ENCODE results near the gene CIDEB. TPM values are rescaled to one million over a fixed set of nuclear protein-coding genes. Genes with fewer than 3 reads are reported as not detected.

CIDEB gene
- total and polyA plus RNA-seq, 2 of the 8 experiments (the other 6 are each of a cell fraction or from before 2014, with no cell fraction given) = 0.11 TPM; not detected in 1

DNA sequence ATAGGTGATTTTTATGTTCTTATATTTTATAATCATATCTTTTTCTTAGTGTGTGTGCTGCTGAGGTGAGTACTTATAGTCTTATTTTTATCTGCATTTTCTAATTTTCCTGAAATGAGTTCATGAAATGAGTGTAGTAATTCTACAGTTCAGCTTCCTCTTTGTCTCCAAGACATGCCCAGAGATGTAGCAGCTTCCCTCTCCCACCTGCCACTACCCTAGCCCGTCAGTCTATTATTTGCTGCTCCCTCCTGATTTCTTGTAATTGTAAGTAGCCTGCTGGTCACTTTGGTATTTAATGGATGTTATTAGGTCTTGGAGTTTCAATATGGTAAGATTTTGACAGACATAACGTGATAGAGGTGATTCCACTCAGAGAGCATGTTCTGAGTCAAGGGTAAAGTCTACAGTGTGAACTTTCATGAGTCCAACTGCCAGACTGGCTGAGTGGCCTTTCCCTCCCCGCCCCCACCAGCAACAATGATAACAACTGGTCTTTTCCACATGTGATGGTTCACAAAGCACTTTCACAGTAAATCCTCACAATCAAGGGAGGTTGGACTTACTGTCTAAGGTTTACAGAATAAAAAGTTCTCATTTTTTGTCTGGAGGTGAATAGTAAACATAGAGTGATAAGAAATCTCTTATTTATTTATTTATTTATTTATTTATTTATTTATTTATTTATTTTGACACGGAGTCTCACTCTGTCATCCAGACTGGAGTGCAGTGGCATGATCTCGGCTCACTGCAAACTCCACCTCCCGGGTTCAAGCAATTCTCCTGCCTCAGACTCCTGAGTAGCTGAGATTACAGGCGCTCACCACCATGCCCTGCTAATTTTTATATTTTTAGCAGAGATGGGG is 36.3 kb upstream of the CIDEB start:
- no peak overlapping the region for H3K56ac ChIP-seq (replicated peaks; ENCODE audit: insufficient read length, low read depth, low read length)
- no peak overlapping the region for H4K91ac ChIP-seq (replicated peaks; ENCODE audit: insufficient read length, low read length)
- no peak overlapping the region for H3K9ac ChIP-seq (replicated peaks in 1 of 4; ENCODE audit: extremely low read depth in 1 of 4, low read depth in 3 of 4, low read length in 3 of 4)
- H3K9me3 ChIP-seq (ENCODE audit: insufficient read depth in 2 of 2, low read depth in 1 of 2, low read length in 1 of 2) = no peaks in the 10 kb centered on the region
- no peak for DNase-seq (ENCODE audit: low read depth in 1 of 2, low spot score in 2 of 2)
- POLR2A ChIA-PET (ENCODE audit: partially characterized antibody) = interaction anchor here (0.6 to 1.7 kb wide), 4 partner anchors 26 to 260 kb away, joined by 3 to 5 read pairs (median 3); partner anchors contain the start of genes CBLN3 and KHNYN
- peak overlapping the region; percentile 61; the same call in 1 of the 2 replicates for H2BK15ac ChIP-seq (ENCODE audit: low read length)
- no peak overlapping the region for H2AFZ ChIP-seq (ENCODE audit: low read length)
- CTCF ChIA-PET (ENCODE audit: partially characterized antibody) = interaction anchor here (1.0 to 4.4 kb wide), 6 partner anchors 11 to 92 kb away, joined by 5 to 33 read pairs (median 7); partner anchors contain the start of gene KHNYN
- no peaks in the 10 kb centered on the region for H3K36me3 ChIP-seq (ENCODE audit: control insufficient read depth in 2 of 4, insufficient read depth in 4 of 4, low read length in 3 of 4)
- H4K5ac ChIP-seq (ENCODE audit: insufficient read length, low read depth, low read length) = no peak overlapping the region
- H4K8ac ChIP-seq (ENCODE audit: extremely low read depth, insufficient read depth, low read length) = no peak overlapping the region
- no peaks in the 10 kb centered on the region for H3K79me1 ChIP-seq (ENCODE audit: low read depth, low read length)
- no peak overlapping the region for H3K4me3 ChIP-seq (ENCODE audit: extremely low read depth in 1 of 4, insufficient read depth in 2 of 4, low read depth in 3 of 4, low read length in 4 of 4)
- H3K4me2 ChIP-seq (ENCODE audit: insufficient read depth in 1 of 2, low read depth in 2 of 2, low read length in 2 of 2) = no peak overlapping the region
- no peaks in the 10 kb centered on the region for H3K79me2 ChIP-seq (ENCODE audit: control insufficient read depth in 1 of 2, insufficient read depth in 2 of 2, low read length in 2 of 2)
- peaks cover 8% of the 10 kb centered on the region; the same call in 1 of the 2 replicates for H3K23me2 ChIP-seq (ENCODE audit: low read depth, low read length)
- H3K27ac ChIP-seq (ENCODE audit: low read depth, low read length) = no peak overlapping the region
- H2BK5ac ChIP-seq (ENCODE audit: low read depth, low read length) = no peak overlapping the region
- H2BK12ac ChIP-seq (ENCODE audit: low read depth, low read length) = no peak overlapping the region
- H3K4ac ChIP-seq (replicated peaks; ENCODE audit: insufficient read length, low read depth, low read length) = no peak overlapping the region
- no peak for FAIRE-seq
- no peaks in the 10 kb centered on the region for H4K20me1 ChIP-seq (replicated peaks in 1 of 2; ENCODE audit: control insufficient read depth in 1 of 2, insufficient read depth in 2 of 2, low read length in 2 of 2)
- H3K4me1 ChIP-seq (replicated peaks in 1 of 4; ENCODE audit: control insufficient read depth in 3 of 4, insufficient read depth in 4 of 4, low read length in 3 of 4) = peaks cover 0 to 4% (median 0%) of the 10 kb centered on the region in 4 experiments; a peak in 2 of 7 replicates
- WGBS, 2 experiments (ENCODE audit: extremely low coverage in 1 of 2, insufficient coverage in 1 of 2, insufficient read length in 1 of 2, insufficient replicate concordance in 2 of 2, low coverage in 1 of 2, low lambda C conversion rate in 2 of 2, missing lambda C conversion rate in 1 of 2) = 77% methylated on average over 7 of the region's 7 CpGs; no CpG with 5 or more reads in 1 of the 2 experiments
- no peak overlapping the region for H2BK20ac ChIP-seq (ENCODE audit: low read length)
- no peak overlapping the region for H2BK120ac ChIP-seq (replicated peaks; ENCODE audit: low read depth, low read length)
- peaks cover 16 to 29% (median 27%) of the 10 kb centered on the region in 4 experiments for H3K27me3 ChIP-seq (replicated peaks in 1 of 4; ENCODE audit: control insufficient read depth in 3 of 4, extremely low read depth in 1 of 4, insufficient read depth in 3 of 4, low read length in 3 of 4)
- H3K18ac ChIP-seq (ENCODE audit: extremely low read depth, low read length) = no peak overlapping the region
- H3K14ac ChIP-seq (ENCODE audit: insufficient read length) = no peak overlapping the region
- H3K23ac ChIP-seq (ENCODE audit: insufficient read length) = no peak overlapping the region
- no peak overlapping the region for H2AK5ac ChIP-seq (ENCODE audit: low read depth, low read length)
- TF ChIP-seq JUND (IDR thresholded peaks at IDR 0.05; ENCODE audit: low read length) = no peak
- no peak for TF ChIP-seq FOSL1 (IDR thresholded peaks at IDR 0.05; ENCODE audit: insufficient read depth, low read depth, low read length)
- TF ChIP-seq SIX5 (IDR thresholded peaks at IDR 0.05; ENCODE audit: low read depth, low read length) = no peak
- TF ChIP-seq CBX5 (IDR thresholded peaks at IDR 0.05; ENCODE audit: low read depth, low read length) = no peak
- TF ChIP-seq SP4 (IDR thresholded peaks at IDR 0.05; ENCODE audit: low read length) = no peak
- TF ChIP-seq POU5F1 (IDR thresholded peaks at IDR 0.05; ENCODE audit: low read depth, low read length) = no peak
- no peak for TF ChIP-seq EGR1 (IDR thresholded peaks at IDR 0.05; ENCODE audit: borderline replicate concordance, low read depth, low read length)
- TF ChIP-seq, protein P1, sequence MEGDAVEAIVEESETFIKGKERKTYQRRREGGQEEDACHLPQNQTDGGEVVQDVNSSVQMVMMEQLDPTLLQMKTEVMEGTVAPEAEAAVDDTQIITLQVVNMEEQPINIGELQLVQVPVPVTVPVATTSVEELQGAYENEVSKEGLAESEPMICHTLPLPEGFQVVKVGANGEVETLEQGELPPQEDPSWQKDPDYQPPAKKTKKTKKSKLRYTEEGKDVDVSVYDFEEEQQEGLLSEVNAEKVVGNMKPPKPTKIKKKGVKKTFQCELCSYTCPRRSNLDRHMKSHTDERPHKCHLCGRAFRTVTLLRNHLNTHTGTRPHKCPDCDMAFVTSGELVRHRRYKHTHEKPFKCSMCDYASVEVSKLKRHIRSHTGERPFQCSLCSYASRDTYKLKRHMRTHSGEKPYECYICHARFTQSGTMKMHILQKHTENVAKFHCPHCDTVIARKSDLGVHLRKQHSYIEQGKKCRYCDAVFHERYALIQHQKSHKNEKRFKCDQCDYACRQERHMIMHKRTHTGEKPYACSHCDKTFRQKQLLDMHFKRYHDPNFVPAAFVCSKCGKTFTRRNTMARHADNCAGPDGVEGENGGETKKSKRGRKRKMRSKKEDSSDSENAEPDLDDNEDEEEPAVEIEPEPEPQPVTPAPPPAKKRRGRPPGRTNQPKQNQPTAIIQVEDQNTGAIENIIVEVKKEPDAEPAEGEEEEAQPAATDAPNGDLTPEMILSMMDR (IDR thresholded peaks at IDR 0.05; ENCODE audit: control extremely low read depth in 1 of 3, insufficient read depth in 1 of 3, low read depth in 1 of 3, low read length in 3 of 3) = no peak
- no peak for TF ChIP-seq TBP (IDR thresholded peaks at IDR 0.05; ENCODE audit: low read depth, low read length)
- TF ChIP-seq POLR2A (IDR thresholded peaks at IDR 0.05; ENCODE audit: control extremely low read depth in 1 of 2, low read depth in 2 of 2, low read length in 2 of 2) = no peak
